HG03039 (cell line): ENCODE data around the gene CDT1.

ENCODE experiments used
- ATAC-seq: cut with Tn5 transposase; IDR thresholded peaks from one replicate; pipeline ENCODE4 v1.9.1; 2021; ENCODE audit warnings: mild to moderate bottlenecking, moderate library complexity; ENCODE audit not compliant: unreplicated experiment

Gene CDT1

DNA sequence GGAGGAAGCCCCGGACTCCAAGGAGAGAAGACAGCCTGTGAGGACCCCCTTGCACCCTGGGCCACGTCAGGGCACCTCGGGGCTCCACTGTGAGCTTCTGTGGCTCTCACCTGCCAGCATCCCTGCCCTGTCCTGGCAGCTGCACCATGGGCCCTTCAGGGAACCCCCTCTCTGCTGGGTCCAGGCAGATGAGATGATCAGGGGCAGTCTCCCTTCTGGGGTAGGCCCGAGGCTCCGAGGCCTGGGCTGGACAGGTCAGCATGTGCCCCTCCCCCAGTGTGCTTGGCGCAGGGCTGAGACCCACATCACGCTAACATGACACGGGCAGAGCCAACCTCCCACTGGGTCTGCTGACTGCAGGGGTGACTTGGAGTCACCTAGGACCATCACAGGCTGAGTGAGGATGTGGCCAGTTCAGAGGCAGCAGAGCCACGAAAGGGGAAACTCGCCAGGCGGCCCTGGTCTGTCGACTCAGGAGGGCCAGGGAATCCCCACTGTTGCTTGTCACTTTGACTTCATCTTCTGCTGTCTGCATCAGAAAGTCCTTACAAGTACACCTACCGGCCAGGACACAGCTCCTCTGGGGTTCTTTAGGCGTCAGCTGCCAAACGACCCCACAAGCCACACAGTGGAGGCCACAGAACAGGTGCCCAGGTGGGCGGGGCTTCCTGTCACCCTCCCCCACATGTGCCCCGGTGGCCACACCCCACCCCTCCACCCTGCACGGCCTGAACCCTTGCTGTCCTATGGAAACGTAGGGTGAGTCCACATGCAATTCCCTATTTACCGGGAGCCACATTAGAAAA is 50.9 kb downstream of the CDT1 start:
- ATAC-seq, result no peak

DNA sequence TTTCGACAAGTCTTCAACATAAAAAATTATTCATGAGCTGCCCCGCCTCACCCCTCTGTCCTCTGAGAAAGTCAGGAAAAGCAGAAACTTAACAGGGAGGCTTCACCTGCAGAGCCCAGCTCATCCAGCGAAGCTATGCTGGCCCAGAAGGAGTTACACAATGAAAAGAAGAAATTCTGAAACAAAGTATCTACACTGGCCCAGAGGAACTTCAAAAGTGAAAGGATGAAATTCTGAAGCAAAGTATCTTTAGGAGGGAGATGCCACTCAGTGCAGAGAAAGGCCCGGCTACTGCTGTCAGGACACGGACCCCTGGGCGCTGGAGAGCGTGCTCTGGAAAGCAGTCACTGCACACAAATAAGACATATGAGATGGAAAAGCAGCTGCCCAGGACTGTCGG is 51.6 kb downstream of the CDT1 start:
- ATAC-seq, result no peak

DNA sequence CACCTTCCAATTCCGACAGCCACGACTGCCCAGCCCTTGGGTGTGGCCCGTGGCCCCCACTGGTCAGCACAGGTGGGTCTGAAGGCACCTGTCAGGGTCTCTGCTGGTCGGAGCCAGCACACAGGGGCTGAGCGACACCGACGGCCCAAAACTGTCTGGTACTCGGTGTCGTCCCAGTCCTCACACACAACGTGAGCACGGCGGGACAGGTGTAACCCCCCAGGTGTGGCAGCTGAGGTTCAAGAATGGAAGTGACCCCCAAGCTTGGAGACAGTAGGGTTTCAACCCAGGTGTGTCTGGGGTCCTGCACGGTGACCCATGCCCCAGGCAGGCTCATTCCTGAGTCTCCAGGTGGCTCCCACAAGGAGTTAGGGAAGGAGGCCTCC is 52.1 kb downstream of the CDT1 start:
- ATAC-seq, result no peak

DNA sequence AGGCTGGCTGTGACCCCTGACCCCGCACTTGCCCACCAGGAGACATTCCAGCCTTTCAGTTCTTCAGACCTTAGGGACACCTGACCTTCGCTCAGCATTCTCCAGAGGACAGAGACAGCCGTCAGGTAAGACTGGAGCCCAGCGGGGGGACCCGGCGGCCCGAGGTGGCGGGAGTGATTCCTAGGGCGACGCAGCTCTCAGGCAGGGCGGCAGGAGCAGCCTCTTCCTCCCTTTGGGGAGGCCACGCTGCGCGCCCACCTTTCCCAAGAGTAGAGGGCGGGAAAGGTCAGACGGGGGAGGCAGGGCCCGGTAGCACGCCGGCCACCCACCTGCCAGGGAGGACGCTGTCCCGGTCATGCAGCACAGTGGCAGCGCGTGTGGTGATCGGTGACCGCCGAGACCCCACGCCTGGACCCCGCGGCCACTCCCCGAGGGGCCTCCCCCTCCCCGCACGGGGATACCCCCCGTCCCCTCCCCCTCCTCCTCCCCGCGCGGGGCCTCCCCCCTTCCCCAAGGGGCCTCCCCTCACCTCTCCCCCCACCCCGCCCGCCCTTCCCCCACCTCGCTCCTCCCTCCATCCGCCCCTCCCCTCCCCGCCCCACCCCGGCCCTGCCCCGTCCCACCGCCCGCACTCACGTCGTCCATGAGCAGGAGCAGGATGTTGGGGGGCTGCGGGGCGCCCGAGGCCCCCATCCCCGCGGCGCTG is 52.7 kb downstream of the CDT1 start:
- ATAC-seq, result no peak

DNA sequence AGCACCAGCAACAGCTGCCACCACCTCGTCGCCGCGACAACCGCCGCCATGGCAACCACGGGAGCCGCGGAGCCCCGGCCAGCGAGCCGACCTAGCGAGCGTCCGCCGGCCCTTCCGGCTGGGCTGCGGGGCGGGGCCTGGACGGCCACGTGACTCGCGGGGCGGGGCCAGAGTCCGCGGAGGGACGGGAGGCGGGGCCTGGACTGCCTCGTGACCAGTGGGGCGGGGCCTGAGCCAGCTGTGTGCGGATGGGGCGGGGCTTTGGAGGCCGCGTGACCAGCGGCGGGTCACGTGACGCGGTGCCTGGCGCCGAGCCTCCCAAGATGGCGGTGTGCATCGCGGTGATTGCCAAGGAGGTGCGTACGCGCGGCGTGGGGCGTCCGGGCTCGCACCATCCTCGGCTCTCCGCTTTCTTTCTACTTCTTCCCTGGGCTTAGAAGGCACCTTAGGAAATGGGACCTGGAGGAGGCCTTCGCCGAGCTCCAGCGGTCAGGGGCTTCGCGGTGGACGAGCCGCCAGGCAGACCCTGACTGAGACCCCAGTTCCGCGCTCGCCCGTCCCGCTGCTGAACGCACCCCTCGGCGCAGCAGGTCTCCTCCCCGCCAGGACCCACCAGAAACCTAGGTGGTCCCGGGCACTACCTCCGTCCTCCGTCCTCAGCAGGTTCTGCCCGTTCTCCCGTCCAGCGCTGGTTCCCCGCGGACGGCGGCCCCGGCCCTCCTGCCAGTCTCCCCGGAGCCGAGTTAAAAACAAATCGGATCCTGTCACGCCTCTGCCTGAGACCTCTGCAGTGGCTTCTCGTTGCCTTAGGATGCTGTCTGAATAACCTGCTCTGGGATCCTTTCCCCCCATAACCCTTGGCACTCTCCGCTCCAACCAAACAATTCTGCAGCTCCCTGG is 53.5 kb downstream of the CDT1 start, which contains the start of the genes GALNS and TRAPPC2L:
Gene GALNS (minus strand): TSS at position 120 of the 900 bp plus-strand sequence. CDS start 70 bp downstream, at position 50.
Gene TRAPPC2L (plus strand): TSS at position 300 of the 900 bp plus-strand sequence. CDS start 24 bp downstream, at position 324.
- peak; percentile 77 for ATAC-seq

DNA sequence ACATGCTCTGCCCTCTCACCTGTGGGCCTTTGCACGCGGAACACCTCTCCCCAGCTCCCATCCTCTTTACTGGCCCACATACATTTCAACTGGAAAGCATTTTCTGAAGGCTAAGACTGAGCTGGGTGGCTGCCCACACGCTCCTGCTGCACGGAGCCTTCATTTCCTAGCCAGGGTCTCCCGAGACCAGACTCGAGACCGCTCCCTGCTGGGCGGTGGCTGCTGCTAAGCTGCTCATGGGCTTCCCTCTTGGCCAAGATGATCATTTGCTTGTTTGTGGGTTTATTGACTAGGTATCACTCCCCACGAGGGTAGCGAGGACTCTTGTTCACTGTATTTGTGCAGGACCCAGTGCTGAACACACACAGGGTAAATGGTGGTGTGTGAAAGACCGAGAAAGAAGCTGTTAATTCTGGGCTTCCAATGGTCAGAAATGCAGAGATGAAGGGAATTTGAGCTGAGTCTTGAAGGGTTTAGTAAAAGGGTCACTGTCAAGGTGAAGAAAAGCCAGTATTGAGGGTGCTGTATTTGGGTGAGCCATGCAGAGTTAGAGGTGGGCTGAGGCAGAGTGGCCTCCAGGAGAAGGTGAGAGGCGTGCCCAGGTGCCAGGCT is 54.2 kb downstream of the CDT1 start:
- ATAC-seq, result peak; percentile 33
